PC-9 (cell line): ENCODE data around the gene PTPN14. TPM values are rescaled to one million over a fixed set of nuclear protein-coding genes. Genes with fewer than 3 reads are reported as not detected.

Experiments
- BruUV-seq: library from RNA; stranded (reverse); fragments of 400-500 nt; replicated peaks from 2 replicates; lab custom pipeline; 2021; lab: Mats Ljungman, UMichigan
- CTCF ChIA-PET: fragments of 300-600 bp; sonication (Branson Sonifier 250); formaldehyde crosslinking; loops from one replicate; lab custom pipeline; 2022; ENCODE audit warnings: antibody characterized with exemption; lab: Charles Lee
- POLR2A ChIA-PET: fragments of 300-600 bp; sonication (Branson Sonifier 250); formaldehyde crosslinking; loops from one replicate; lab custom pipeline; 2022; ENCODE audit warnings: antibody characterized with exemption; ENCODE audit not compliant: unreplicated experiment; lab: Charles Lee
- DNase-seq, 2 experiments: peaks; one replicate each; pipeline versions ENCODE4 v3.0.0 to v3.0.0-alpha.2; 2015 to 2022; ENCODE audit warnings: mixed read lengths in 1 of 2
- H2AFZ ChIP-seq: fragments of 200-600 bp; sonication (generic); 2 replicates; pipeline ENCODE4 v1.8.1; 2017; ENCODE audit warnings: antibody characterized with exemption
- H3F3A ChIP-seq: fragments of 200-600 bp; sonication (generic); 2 replicates; pipeline ENCODE4 v1.8.1; 2017; ENCODE audit warnings: antibody characterized with exemption, mild to moderate bottlenecking, low read depth; ENCODE audit not compliant: insufficient read depth
- H3K27ac ChIP-seq: fragments of 200-600 bp; sonication (generic); 2 replicates; pipeline ENCODE4 v1.6.1; 2016; ENCODE audit warnings: mixed run types
- H3K27me3 ChIP-seq: fragments of 200-600 bp; sonication (generic); 2 replicates; pipeline ENCODE4 v1.6.1; 2016; ENCODE audit warnings: low read depth, mixed run types; ENCODE audit not compliant: insufficient read depth
- H3K36me3 ChIP-seq: fragments of 200-600 bp; sonication (generic); 2 replicates; pipeline ENCODE4 v1.6.1; 2016; ENCODE audit warnings: low read depth, mixed run types
- H3K4me1 ChIP-seq: fragments of 200-600 bp; sonication (generic); replicated peaks from 2 replicates; pipeline ENCODE4 v1.6.1; 2016; ENCODE audit warnings: mixed run types; ENCODE audit not compliant: insufficient read depth
- H3K4me2 ChIP-seq: fragments of 200-600 bp; sonication (generic); 2 replicates; pipeline ENCODE4 v1.6.1; 2017; ENCODE audit warnings: mixed run types
- H3K4me3 ChIP-seq: fragments of 200-600 bp; sonication (generic); 2 replicates; pipeline ENCODE4 v1.6.1; 2016; ENCODE audit warnings: mixed run types
- H3K79me2 ChIP-seq: fragments of 200-600 bp; sonication (generic); 2 replicates; pipeline ENCODE4 v1.6.1; 2017; ENCODE audit warnings: low read depth, mixed run types
- H3K9me2 ChIP-seq: fragments of 200-600 bp; sonication (generic); 2 replicates; pipeline ENCODE4 v1.8.1; 2017; ENCODE audit warnings: mild to moderate bottlenecking; ENCODE audit not compliant: insufficient read depth
- H3K9me3 ChIP-seq: fragments of 200-600 bp; sonication (generic); 2 replicates; pipeline ENCODE4 v1.8.1; 2016; ENCODE audit warnings: low read depth; ENCODE audit not compliant: insufficient read depth
- H4K20me1 ChIP-seq: fragments of 200-600 bp; sonication (generic); 2 replicates; pipeline ENCODE4 v1.8.1; 2017; ENCODE audit not compliant: insufficient read depth
- CTCF ChIP-seq: fragments of 200-600 bp; sonication (generic); conservative IDR thresholded peaks from 2 replicates; pipeline ENCODE4 v1.6.1; 2017; ENCODE audit warnings: mixed run types, antibody characterized with exemption, mild to moderate bottlenecking, moderate library complexity
- EZH2 ChIP-seq: fragments of 200-600 bp; sonication (generic); IDR thresholded peaks from 2 replicates; pipeline ENCODE4 v1.8.0; 2017; ENCODE audit warnings: antibody characterized with exemption, low read depth
- intact Hi-C: fragments of 100-400 bp; cut with micrococcal nuclease; formaldehyde crosslinking; loops from one replicate; pipeline ENCODE4 v1.10.0; 2022; ENCODE audit not compliant: unreplicated experiment
- total RNA-seq: library from RNA; stranded (reverse); gene quantifications from 2 replicates; pipeline ENCODE4 v1.2.3, GENCODE V29; 2021

Gene PTPN14
- total RNA-seq, 1 experiment from 2014 or later = 78.9 TPM

- H3K4me1 ChIP-seq = peaks cover 40% of the 10 kb centered on the region
- ChIA-PET CTCF (no interaction called here), POLR2A (no interaction called here)
- peaks cover 92% of the 10 kb centered on the region for H3K79me2 ChIP-seq
- no peaks in the 10 kb centered on the region for H3K9me3 ChIP-seq
- H3K4me3 ChIP-seq = no peak overlapping the region
- no peaks in the 10 kb centered on the region for H4K20me1 ChIP-seq
- no peak overlapping the region for H2AFZ ChIP-seq
- no peak overlapping the region for H3K27ac ChIP-seq
- TF ChIP-seq CTCF (no peak), EZH2 (no peak)
- no peak overlapping the region for H3K4me2 ChIP-seq
- no peak for DNase-seq
- no peaks in the 10 kb centered on the region; the same call in 1 of the 2 replicates for H3F3A ChIP-seq
- BruUV-seq = no TSS peak
- H3K9me2 ChIP-seq = no peaks in the 10 kb centered on the region
- H3K36me3 ChIP-seq = no peaks in the 10 kb centered on the region
- H3K27me3 ChIP-seq = no peaks in the 10 kb centered on the region
- intact Hi-C loops = no loop called here
Measured at GRCh38 chr1:214544791-214545190, 6.6 kb downstream of the PTPN14 start.

GRCh38 chr1:214542275-214543199 lies 8.9 kb downstream of the PTPN14 start:
- TF ChIP-seq CTCF (no peak), EZH2 (no peak)
- Histone ChIP-seq H3K4me2 (no peak overlapping the region), H3K36me3 (no peaks in the 10 kb centered on the region), H3K27ac (no peak overlapping the region), H3K4me1 (peaks cover 17% of the 10 kb centered on the region), H3K9me3 (no peaks in the 10 kb centered on the region), H3K79me2 (peaks cover 87% of the 10 kb centered on the region), H3K27me3 (no peaks in the 10 kb centered on the region), H4K20me1 (peaks cover 8% of the 10 kb centered on the region), H3K9me2 (no peaks in the 10 kb centered on the region; the same call in 1 of the 2 replicates), H2AFZ (no peak overlapping the region), H3K4me3 (no peak overlapping the region), H3F3A (no peaks in the 10 kb centered on the region)
- POLR2A ChIA-PET = interaction anchor here (0.6 kb wide), 2 partner anchors 14 to 40 kb away, joined by 3 to 9 read pairs; no protein-coding TSS in a partner anchor
- intact Hi-C loops = no loop called here
- no TSS peak for BruUV-seq
- no peak for DNase-seq
- CTCF ChIA-PET = interaction anchor here (0.6 kb wide), 1 partner anchor 48 kb away, joined by 3 read pairs; no protein-coding TSS in a partner anchor

GRCh38 chr1:214541693-214542092 lies 9.7 kb downstream of the PTPN14 start:
- Histone ChIP-seq H3K4me3 (no peak overlapping the region), H3K36me3 (no peaks in the 10 kb centered on the region), H4K20me1 (peaks cover 8% of the 10 kb centered on the region), H3K27ac (no peak overlapping the region), H3K79me2 (peaks cover 81% of the 10 kb centered on the region), H3K4me1 (peaks cover 9% of the 10 kb centered on the region), H3K9me2 (no peaks in the 10 kb centered on the region; the same call in 1 of the 2 replicates), H3K4me2 (no peak overlapping the region), H3F3A (no peaks in the 10 kb centered on the region), H3K9me3 (no peaks in the 10 kb centered on the region), H2AFZ (no peak overlapping the region), H3K27me3 (no peaks in the 10 kb centered on the region)
- intact Hi-C loops = no loop called here
- ChIA-PET CTCF (no interaction called here), POLR2A (interaction anchor here (0.6 kb wide), 1 partner anchor 40 kb away, joined by 9 read pairs; no protein-coding TSS in a partner anchor)
- DNase-seq = no peak
- no peak for TF ChIP-seq EZH2
- no peak for TF ChIP-seq CTCF
- no TSS peak for BruUV-seq
